ENCODE results near the gene PTP4A2. TPM values are rescaled to one million over a fixed set of nuclear protein-coding genes. Genes with fewer than 3 reads are reported as not detected.

The PTP4A2 gene
- total RNA-seq, 8 experiments from 2014 or later: 94.8 to 242 (median 200) TPM

Other genes with a start within 250 kb of the PTP4A2 start
- 10 to 100 TPM in 2 of 8 experiments, 1 to 10 TPM in 4, under 1 TPM in 2; 0.87 to 39.0 (median 3.8) TPM for gene COL16A1, start 234.4 kb downstream of the PTP4A2 start, total RNA-seq
- gene ADGRB2, start 174.0 kb downstream of the PTP4A2 start, total RNA-seq: 10 to 100 TPM in 7 of 8 experiments, 1 to 10 TPM in 1; 3.7 to 60.2 (median 35.4) TPM
- 1 to 10 TPM in 3 of 8 experiments, under 1 TPM in 5; 0.05 to 4.0 (median 0.65) TPM for gene SPOCD1, start 122.3 kb downstream of the PTP4A2 start, total RNA-seq
- gene KHDRBS1, start 75.5 kb upstream of the PTP4A2 start, total RNA-seq: 100 to 1,000 TPM in 6 of 8 experiments, 10 to 100 TPM in 2; 41.9 to 242 (median 141) TPM
- gene TMEM39B, start 134.6 kb upstream of the PTP4A2 start, total RNA-seq: 10 to 100 TPM in 6 of 8 experiments, 1 to 10 TPM in 2; 6.2 to 25.8 (median 14.9) TPM
- 10 to 100 TPM; 35.3 to 53.4 (median 40.7) TPM for gene KPNA6, start 169.7 kb upstream of the PTP4A2 start, total RNA-seq
- gene TXLNA, start 241.3 kb upstream of the PTP4A2 start, total RNA-seq: 10 to 100 TPM; 35.0 to 98.3 (median 60.4) TPM